ENCODE data around the gene SSBP3.
"Not testable (repeated sequence)": the region's sequence is repeated elsewhere in the genome, so short reads cannot be mapped to it uniquely, and the experiment has no call there.

The SSBP3 gene

DNA sequence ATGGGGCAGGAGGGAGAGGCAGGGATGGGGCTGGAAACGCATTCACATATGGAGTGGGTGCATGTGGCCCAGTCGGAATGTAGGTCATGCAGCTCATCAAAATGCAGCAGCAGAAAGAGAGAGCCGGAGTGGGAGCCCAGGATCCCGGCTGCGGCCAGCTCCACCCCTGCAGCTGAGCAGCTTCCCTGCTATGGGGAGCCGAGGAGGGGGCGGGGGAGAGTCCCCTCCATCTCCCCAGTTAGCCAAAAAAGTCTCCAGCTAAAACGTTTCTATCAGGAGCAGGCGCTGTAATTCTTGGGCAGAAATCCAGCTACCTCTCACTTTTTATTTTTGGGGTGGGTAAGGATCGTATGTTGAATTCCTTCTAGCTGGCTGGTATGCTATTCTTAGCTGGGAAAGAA is 166.6 kb downstream of the SSBP3 start:
- H4K20me1 ChIP-seq: 0 out of 2 replicates have a peak, but pooled peaks cover 10% of the 10 kb centered on the region
- no peak overlapping the region for H3K27ac ChIP-seq
- no peaks in the 10 kb centered on the region for H3K27me3 ChIP-seq
- H3K9ac ChIP-seq: no peak overlapping the region
- H3K4me1 ChIP-seq: peaks cover 26% of the 10 kb centered on the region
- H3K9me3 ChIP-seq: no peaks in the 10 kb centered on the region
- no peak for TF ChIP-seq Cebpa-rat (IDR thresholded peaks at IDR 0.05)
- H3K36me3 ChIP-seq: peaks cover 86% of the 10 kb centered on the region
- no peak overlapping the region for H3K4me3 ChIP-seq
- H3K4me2 ChIP-seq: no peak overlapping the region

DNA sequence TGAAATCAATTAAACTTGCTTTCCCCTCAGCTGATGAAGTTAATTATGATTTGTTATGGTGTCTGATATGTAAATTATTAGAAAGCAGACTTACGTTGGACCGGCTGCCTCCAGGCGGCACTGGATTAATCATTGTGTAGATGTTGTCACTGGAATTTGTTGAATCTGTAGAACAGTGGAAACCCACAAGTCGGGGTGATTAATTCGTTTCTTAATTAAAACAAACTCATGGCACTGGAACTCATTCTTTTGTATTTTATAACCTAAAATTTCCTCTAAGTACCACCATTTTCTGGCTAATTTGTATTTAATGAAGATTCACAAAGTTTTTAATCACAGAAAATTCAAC is 167.2 kb downstream of the SSBP3 start:
- Histone ChIP-seq H4K20me1 (0 out of 2 replicates have a peak, but pooled peaks cover 6% of the 10 kb centered on the region), H3K4me2 (no peak overlapping the region), H3K27me3 (no peaks in the 10 kb centered on the region), H3K9me3 (no peaks in the 10 kb centered on the region), H3K36me3 (peaks cover 80% of the 10 kb centered on the region), H3K4me1 (peaks cover 31% of the 10 kb centered on the region), H3K4me3 (no peak overlapping the region), H3K9ac (no peak overlapping the region), H3K27ac (no peak overlapping the region)
- TF ChIP-seq Cebpa-rat (IDR thresholded peaks at IDR 0.05): no peak

DNA sequence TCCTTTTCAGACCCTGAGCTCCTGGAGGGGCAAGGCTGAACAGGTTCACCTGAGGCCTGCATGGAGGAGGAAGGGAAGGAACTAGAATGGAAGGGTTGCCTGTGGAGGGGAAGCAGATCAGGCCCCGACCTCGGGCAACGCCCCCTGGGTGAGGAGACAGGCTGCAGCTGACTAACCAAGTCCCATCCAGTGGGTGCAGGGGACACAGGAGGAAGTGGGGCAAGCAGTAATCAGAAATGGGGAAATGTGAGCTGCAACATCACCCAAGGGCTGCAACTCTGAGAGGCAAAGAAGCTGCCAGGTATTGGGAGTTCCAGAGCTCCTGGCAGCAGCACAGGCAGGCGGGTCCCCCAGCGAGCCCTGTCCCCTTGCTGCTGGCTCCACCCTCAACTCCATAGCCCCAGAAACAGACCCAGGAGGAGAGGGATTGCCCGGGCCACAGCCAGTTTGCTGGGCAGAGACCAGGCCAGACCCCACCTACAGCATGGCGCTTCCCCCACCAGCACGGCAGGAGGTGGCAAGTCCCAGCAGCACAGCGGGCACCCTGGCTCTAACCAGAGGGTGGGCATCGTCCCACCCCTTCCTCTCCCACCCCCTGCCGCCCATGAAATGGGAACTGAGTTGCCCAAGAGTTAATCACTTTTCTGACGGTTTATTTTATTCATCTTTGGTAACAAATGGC is 167.7 kb downstream of the SSBP3 start:
- Histone ChIP-seq H3K27me3 (no peaks in the 10 kb centered on the region), H4K20me1 (0 out of 2 replicates have a peak, but pooled peaks cover 4% of the 10 kb centered on the region), H3K9ac (no peak overlapping the region), H3K9me3 (no peaks in the 10 kb centered on the region), H3K4me3 (no peak overlapping the region), H3K36me3 (peaks cover 75% of the 10 kb centered on the region), H3K4me1 (peaks cover 31% of the 10 kb centered on the region), H3K4me2 (no peak overlapping the region), H3K27ac (no peak overlapping the region)
- TF ChIP-seq Cebpa-rat (IDR thresholded peaks at IDR 0.05): no peak

DNA sequence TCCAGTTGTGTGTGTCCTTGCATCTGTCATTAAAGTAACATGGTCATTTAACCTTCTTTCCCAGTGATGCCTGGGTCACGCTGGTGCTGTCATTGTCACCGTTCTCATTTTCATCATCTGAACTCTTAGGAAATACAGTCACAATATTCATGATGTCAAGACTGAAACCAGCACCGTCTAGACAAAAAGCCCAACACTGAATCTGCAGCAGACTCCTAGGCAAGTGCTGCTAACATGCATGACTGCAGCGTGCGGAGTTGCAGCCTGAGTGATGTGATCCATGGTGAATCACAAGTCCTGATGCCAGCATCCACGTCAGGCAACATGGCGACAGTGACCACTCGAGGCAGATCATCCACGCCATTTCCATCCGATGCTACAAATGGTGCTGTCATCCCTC is 168.6 kb downstream of the SSBP3 start:
- peaks cover 31% of the 10 kb centered on the region for H3K4me1 ChIP-seq
- H3K36me3 ChIP-seq: peaks cover 66% of the 10 kb centered on the region
- no peaks in the 10 kb centered on the region for H3K27me3 ChIP-seq
- H4K20me1 ChIP-seq: no peaks in the 10 kb centered on the region
- no peak overlapping the region for H3K4me3 ChIP-seq
- TF ChIP-seq Cebpa-rat (IDR thresholded peaks at IDR 0.05): no peak
- H3K27ac ChIP-seq: no peak overlapping the region
- H3K9ac ChIP-seq: no peak overlapping the region
- no peak overlapping the region for H3K4me2 ChIP-seq
- no peaks in the 10 kb centered on the region for H3K9me3 ChIP-seq

DNA sequence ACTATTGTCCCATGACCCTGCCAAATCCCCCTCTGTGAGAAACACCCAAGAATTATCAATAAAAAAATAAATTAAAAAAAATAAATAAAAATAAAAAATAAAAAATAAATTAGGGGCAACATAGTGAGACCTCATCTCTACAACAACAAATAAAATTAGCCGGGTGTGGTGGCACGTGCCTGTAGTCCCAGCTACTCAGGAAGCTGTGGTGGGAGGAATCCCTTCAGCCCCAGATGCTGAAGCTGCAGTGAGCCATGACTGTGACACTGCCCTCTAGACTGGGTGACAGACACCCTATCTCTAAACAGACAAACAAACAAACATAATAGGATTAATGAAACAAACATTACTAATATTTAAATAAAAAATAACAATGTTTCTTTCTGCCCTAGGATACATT is 171.9 kb downstream of the SSBP3 start:
- 0 out of 2 replicates have a peak overlapping the region, but pooled peaks have one; percentile 22 for H3K27ac ChIP-seq
- H3K9ac ChIP-seq: no peak overlapping the region
- no peak overlapping the region for H3K4me3 ChIP-seq
- H3K4me1 ChIP-seq: peaks cover 45% of the 10 kb centered on the region
- H3K9me3 ChIP-seq: no peaks in the 10 kb centered on the region
- no peak for TF ChIP-seq Cebpa-rat (IDR thresholded peaks at IDR 0.05)
- no peaks in the 10 kb centered on the region for H3K27me3 ChIP-seq
- peak overlapping the region; percentile 44 for H3K4me2 ChIP-seq
- H4K20me1 ChIP-seq: 0 out of 2 replicates have a peak, but pooled peaks cover 6% of the 10 kb centered on the region
- H3K36me3 ChIP-seq: peaks cover 54% of the 10 kb centered on the region

DNA sequence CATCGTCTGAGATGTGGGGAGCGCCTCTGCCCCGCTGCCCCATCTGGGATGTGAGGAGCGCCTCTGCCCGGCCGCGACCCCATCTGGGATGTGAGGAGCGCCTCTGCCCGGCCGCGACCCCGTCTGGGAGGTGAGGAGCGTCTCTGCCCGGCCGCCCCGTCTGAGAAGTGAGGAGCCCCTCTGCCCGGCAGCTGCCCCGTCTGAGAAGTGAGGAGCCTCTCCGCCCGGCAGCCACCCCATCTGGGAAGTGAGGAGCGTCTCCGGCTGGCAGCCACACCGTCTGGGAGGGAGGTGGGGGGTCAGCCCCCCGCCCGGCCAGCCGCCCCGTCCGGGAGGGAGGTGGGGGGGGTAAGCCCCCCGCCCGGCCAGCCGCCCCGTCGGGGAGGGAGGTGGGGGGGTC is 173.0 kb downstream of the SSBP3 start:
- H3K9me3 ChIP-seq, H3K27me3 ChIP-seq, H3K4me2 ChIP-seq, H3K9ac ChIP-seq, H3K4me3 ChIP-seq, H3K27ac ChIP-seq, H4K20me1 ChIP-seq: not testable (repeated sequence)
- Histone ChIP-seq H3K36me3 (peaks cover 54% of the 10 kb centered on the region), H3K4me1 (peaks cover 56% of the 10 kb centered on the region)

DNA sequence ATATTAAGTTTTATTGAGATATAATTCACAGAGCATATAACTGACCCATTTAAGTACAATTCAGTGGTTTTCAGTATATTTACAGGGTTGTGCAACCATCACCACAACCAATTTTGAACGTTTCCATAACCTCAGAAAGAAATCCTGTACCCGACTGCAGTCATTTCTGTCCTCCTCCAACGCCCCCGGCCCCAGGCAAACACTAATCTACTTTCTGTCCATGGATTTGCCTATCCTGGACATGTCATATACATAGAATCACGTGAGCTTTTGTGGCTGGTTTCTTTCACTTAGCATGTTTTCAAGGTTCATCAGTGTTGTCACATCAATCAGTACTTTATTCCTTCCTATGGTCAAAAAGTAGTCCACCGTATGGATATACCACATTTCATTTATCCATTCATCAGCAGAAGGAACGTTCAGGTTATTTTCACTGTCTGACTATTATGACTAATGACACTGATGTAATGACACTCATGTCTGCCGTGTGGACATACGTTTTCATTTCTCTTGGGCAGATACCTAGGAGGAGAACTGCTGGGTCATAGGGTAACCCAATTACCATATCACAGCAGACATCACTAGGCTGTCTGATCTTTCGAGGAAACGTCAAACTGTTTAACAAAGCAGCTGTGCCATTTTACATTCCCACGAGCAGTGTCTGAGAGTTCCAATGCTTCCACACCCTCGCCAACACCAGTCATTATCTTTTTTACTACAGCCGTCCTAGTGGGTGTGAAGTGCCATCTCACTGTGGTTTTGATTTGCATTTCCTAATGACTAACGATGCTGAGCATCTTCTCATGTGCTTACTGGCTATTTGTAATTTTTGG is 175.5 kb downstream of the SSBP3 start:
- Histone ChIP-seq H3K4me3 (no peak overlapping the region), H3K36me3 (peaks cover 48% of the 10 kb centered on the region), H3K4me2 (peak overlapping the region; percentile 24; the same call in 1 of the 2 replicates), H4K20me1 (peaks cover 6% of the 10 kb centered on the region; the same call in 1 of the 2 replicates), H3K27ac (no peak overlapping the region), H3K4me1 (peaks cover 65% of the 10 kb centered on the region), H3K9me3 (no peaks in the 10 kb centered on the region), H3K9ac (no peak overlapping the region), H3K27me3 (no peaks in the 10 kb centered on the region)
- TF ChIP-seq Cebpa-rat (IDR thresholded peaks at IDR 0.05): no peak

DNA sequence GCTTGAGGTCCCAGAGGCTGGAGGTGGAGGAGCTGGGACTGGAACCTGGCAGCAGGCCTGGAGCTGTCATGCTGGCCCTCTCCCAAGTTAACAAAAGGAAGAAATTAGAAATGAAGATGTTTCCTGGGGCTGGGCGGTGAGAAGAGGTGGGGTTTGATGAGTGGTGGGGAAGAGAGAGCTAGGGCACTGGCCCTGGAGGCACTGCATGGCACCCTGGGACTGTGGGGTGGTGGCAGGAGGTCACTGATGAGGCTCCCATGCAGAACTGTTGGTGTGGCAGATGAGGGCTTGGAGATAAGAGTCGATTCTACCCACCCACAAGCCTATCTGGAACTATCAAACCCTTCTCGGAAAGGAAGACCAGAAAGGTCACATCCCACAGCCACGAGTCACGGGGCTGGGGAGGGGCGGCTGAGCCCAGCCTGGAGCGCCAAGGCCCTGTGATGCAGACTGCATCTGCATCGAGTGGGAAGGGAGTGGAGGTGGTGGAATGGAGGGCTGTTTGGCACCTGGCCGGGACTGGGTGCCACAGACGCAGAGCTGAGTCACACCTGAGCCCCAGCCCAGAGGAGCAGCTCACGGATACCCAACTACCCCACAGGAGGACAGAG is 176.8 kb downstream of the SSBP3 start:
- Histone ChIP-seq H3K9ac (no peak overlapping the region), H3K4me1 (peaks cover 52% of the 10 kb centered on the region), H3K27me3 (no peaks in the 10 kb centered on the region), H4K20me1 (peaks cover 6% of the 10 kb centered on the region; the same call in 1 of the 2 replicates), H3K27ac (peak overlapping the region; percentile 36; the same call in 1 of the 2 replicates), H3K9me3 (no peaks in the 10 kb centered on the region), H3K4me3 (no peak overlapping the region), H3K4me2 (peak overlapping the region; percentile 44), H3K36me3 (peaks cover 60% of the 10 kb centered on the region)
- TF ChIP-seq Cebpa-rat (IDR thresholded peaks at IDR 0.05): no peak

DNA sequence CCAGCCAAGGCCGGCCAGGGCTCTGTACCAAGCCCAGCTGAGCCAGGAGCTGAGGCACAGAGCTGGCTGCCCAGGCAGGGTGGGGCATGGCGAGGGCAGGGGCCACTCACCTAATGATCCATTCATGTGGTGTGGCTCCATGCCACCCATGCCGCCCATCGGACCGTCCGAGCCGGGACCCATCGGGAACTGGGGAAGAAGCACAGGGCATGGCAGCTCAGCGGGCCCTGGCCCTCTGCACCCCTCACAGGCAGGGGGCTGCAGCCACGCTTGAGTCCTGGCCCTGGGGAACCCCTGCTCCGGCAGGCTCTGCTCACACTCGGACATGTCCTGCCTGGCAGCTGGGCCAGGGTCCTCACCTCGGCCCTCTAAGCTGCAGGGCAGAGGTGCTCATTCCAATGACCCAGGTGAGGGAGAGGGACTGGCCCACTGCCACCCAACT is 177.5 kb downstream of the SSBP3 start:
- H3K9ac ChIP-seq: no peak overlapping the region
- TF ChIP-seq Cebpa-rat (IDR thresholded peaks at IDR 0.05): no peak
- H3K27ac ChIP-seq: no peak overlapping the region

More for the DNA sequence above, 177.5 kb downstream of the SSBP3 start:
- Histone ChIP-seq H3K4me3 (no peak overlapping the region), H3K27me3 (no peaks in the 10 kb centered on the region), H4K20me1 (peaks cover 6% of the 10 kb centered on the region; the same call in 1 of the 2 replicates), H3K4me2 (no peak overlapping the region; the same call in 1 of the 2 replicates), H3K9me3 (no peaks in the 10 kb centered on the region), H3K36me3 (peaks cover 67% of the 10 kb centered on the region), H3K4me1 (peaks cover 49% of the 10 kb centered on the region)
